Activated naive CD8-positive, alpha-beta T cell treated with anti-CD3 and anti-CD28 coated beads, Interleukin-2, amount 10 ng/mL, durations not matched to agents 7 days and 5 days (primary cell): ENCODE data around the gene ABCA9. TPM values are rescaled to one million over a fixed set of nuclear protein-coding genes. Genes with fewer than 3 reads are reported as not detected.
"Not testable (repeated sequence)": the region's sequence is repeated elsewhere in the genome, so short reads cannot be mapped to it uniquely, and the experiment has no call there.

Source experiments
- ATAC-seq: fragments of 150-1000 bp; cut with Tn5 transposase; one replicate; pipeline ENCODE4 v1.10.0; 2021; ENCODE audit warnings: low read depth, moderate library complexity
- POLR2A ChIA-PET: fragments of 350-600 bp; sonication (Branson Sonifier 250); formaldehyde crosslinking; loops from one replicate; lab custom pipeline; 2021; ENCODE audit warnings: antibody characterized with exemption; lab: Charles Lee
- DNase-seq: peaks from one replicate; pipeline ENCODE4 v3.0.0; 2021
- H3K27ac Mint-ChIP-seq: one replicate; pipeline ENCODE4 v1.8.0; 2022; ENCODE audit warnings: mild to moderate bottlenecking, mixed read lengths
- H3K27me3 Mint-ChIP-seq: one replicate; pipeline ENCODE4 v1.8.0; 2022; ENCODE audit warnings: mild to moderate bottlenecking, moderate library complexity, mixed read lengths
- H3K36me3 Mint-ChIP-seq: one replicate; pipeline ENCODE4 v1.8.0; 2021; ENCODE audit warnings: mild to moderate bottlenecking, mixed read lengths
- H3K4me1 Mint-ChIP-seq: one replicate; pipeline ENCODE4 v1.8.0; 2021; ENCODE audit warnings: mixed read lengths
- H3K4me3 Mint-ChIP-seq: one replicate; pipeline ENCODE4 v1.8.0; 2022; ENCODE audit warnings: mild to moderate bottlenecking, moderate library complexity, mixed read lengths
- H3K9me3 Mint-ChIP-seq: one replicate; pipeline ENCODE4 v1.8.0; 2021; ENCODE audit warnings: mixed read lengths
- total RNA-seq, 2 experiments: library from RNA; stranded (reverse); gene quantifications; one replicate each; pipeline ENCODE4 v1.2.3, GENCODE V29; 2021

ABCA9 gene
- total RNA-seq, 2 experiments from 2014 or later: 0.08 to 0.09 TPM

DNA sequence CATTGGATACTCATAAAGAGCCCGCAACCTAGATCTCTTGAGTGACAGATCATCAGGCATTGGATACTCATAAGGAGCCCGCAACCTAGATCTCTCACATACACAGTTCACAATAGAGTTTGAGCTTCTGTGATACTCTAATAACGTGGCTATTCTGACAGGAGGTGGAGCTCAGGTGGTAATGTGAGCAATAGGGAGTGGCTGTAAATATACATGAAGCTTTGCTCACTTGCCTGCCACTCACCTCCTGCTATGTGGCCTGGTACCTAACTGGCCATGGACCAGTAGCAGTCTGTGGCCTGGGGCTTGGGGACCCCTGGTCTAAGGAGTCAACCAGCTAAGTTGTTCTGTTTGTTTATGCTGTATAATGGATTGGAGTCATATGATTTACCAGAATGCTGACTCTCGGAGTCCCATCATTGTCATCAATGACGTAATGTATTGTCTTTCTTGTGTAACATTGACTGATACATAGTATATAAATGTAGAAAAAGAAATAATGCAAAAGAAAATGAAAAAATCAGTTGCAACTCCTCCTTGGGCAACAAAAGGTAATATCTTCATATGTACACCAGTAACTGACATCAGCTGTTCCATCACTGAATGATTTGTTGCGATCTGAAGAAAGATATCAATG, 17.5 kb downstream of the ABCA9 start:
- peaks cover 5% of the 10 kb centered on the region for H3K9me3 Mint-ChIP-seq
- DNase-seq (no peak), ATAC-seq (no peak)
- POLR2A ChIA-PET: no interaction called here
- H3K36me3 Mint-ChIP-seq: no peaks in the 10 kb centered on the region
- no peaks in the 10 kb centered on the region for H3K27me3 Mint-ChIP-seq
- no peak overlapping the region for H3K4me3 Mint-ChIP-seq
- H3K27ac Mint-ChIP-seq: no peak overlapping the region
- H3K4me1 Mint-ChIP-seq: peaks cover 2% of the 10 kb centered on the region

DNA sequence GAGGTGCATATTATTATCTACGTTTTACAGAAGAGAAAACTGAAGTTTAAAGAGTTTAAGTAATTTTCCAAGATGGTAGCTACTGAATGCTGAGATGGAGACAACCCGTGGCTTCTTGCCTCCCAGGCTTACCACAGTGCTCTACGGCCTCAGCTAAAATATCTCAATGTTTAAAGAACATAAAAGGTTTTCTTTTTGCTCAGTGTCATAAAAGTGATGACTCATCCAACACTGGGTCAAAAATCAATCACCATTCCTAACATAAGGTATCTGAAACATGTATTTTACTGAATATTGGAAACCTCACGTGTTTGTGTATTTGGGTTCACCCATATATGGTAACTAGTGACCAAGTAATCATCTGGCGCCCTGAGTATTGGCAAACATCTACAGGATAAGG, 18.4 kb downstream of the ABCA9 start:
- ATAC-seq: no peak
- POLR2A ChIA-PET: no interaction called here
- no peak for DNase-seq
- no peak overlapping the region for H3K27ac Mint-ChIP-seq
- no peaks in the 10 kb centered on the region for H3K4me1 Mint-ChIP-seq
- H3K27me3 Mint-ChIP-seq: peaks cover 3% of the 10 kb centered on the region
- peaks cover 6% of the 10 kb centered on the region for H3K9me3 Mint-ChIP-seq
- H3K36me3 Mint-ChIP-seq: no peaks in the 10 kb centered on the region
- H3K4me3 Mint-ChIP-seq: no peak overlapping the region

- Mint-ChIP-seq H3K27ac (no peak overlapping the region), H3K9me3 (no peaks in the 10 kb centered on the region), H3K36me3 (no peaks in the 10 kb centered on the region), H3K27me3 (no peaks in the 10 kb centered on the region), H3K4me1 (no peaks in the 10 kb centered on the region), H3K4me3 (no peak overlapping the region)
- DNase-seq (no peak), ATAC-seq (no peak)
- POLR2A ChIA-PET: no interaction called here
These were observed 28.9 kb downstream of the ABCA9 start for GRCh38 chr17:69031839-69032238.

DNA sequence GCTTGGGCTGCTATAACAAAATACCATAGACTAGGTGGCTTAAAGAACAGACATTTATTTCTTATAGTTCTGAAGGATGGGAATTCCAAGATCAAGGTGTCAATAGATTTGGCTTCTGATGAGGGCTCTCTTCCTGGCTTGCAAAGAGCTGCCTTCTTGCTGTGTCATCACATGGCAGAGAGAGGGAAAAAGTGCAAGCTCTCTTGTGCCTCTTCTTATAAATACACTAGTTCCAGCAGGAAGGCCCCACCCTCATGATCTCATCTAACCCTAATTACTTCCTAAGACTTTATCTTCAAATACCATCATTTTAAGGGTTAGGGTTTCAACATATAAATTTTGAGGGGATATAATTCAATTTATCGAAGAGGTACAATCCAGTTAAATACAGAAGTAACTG, 30.6 kb downstream of the ABCA9 start:
- H3K4me1 Mint-ChIP-seq: no peaks in the 10 kb centered on the region
- DNase-seq (no peak), ATAC-seq (no peak)
- POLR2A ChIA-PET: no interaction called here
- H3K9me3 Mint-ChIP-seq: no peaks in the 10 kb centered on the region
- H3K4me3 Mint-ChIP-seq: no peak overlapping the region
- H3K27me3 Mint-ChIP-seq: no peaks in the 10 kb centered on the region
- H3K36me3 Mint-ChIP-seq: no peaks in the 10 kb centered on the region
- no peak overlapping the region for H3K27ac Mint-ChIP-seq

DNA sequence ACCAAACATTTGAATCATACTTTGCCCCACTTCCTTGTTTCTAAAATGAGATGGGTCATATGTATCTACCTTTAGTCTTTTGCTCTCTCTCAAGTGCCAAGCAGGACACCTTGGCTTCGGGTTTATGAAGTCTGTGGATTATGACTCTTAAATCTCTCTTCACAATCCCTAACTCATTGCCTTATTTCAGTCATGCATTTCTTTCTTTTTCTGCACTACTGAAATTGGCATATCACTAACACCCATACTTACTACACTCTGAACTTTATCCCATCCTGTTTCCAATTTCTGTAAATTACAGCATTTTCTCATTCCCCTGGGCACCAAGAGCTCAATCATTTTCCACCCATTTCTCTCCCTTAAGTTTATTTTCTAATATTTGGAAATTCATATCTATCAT, 42.0 kb downstream of the ABCA9 start:
- no peaks in the 10 kb centered on the region for H3K4me1 Mint-ChIP-seq
- H3K9me3 Mint-ChIP-seq: no peaks in the 10 kb centered on the region
- H3K36me3 Mint-ChIP-seq: no peaks in the 10 kb centered on the region
- peaks cover 7% of the 10 kb centered on the region for H3K27me3 Mint-ChIP-seq
- no peak for DNase-seq
- H3K27ac Mint-ChIP-seq: no peak overlapping the region
- ATAC-seq: no peak
- no peak overlapping the region for H3K4me3 Mint-ChIP-seq
- POLR2A ChIA-PET: no interaction called here

DNA sequence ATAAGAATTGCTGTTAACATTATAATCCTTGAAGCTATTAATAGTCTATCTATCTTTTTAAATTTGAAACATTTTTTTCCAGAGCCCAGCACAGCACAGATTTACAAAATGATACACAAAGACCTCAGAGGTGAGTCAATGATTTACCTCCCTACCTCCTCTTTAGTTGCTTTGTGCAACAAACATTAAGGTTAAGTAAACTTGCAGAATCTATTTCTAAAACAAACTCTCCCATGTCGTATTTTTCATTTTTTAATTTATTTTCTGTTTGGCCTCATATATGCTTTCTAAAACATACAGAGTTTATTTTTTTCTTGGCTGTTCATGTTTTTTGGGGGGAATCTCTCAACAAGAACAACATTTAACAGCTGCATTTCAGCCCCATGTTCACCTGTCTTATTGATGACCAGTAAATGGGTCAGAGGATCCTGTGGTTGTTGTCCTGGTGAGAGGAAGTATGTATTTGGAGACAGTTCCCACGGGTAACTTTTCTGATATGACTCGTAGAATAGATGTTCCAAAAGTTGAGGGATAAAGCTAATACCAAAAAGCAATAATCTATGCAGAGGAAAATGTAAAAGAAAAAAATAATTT, 42.6 kb downstream of the ABCA9 start:
- no peak overlapping the region for H3K27ac Mint-ChIP-seq
- DNase-seq: no peak
- POLR2A ChIA-PET: no interaction called here
- no peaks in the 10 kb centered on the region for H3K9me3 Mint-ChIP-seq
- H3K36me3 Mint-ChIP-seq: no peaks in the 10 kb centered on the region
- H3K4me1 Mint-ChIP-seq: no peaks in the 10 kb centered on the region
- H3K27me3 Mint-ChIP-seq: peaks cover 7% of the 10 kb centered on the region
- H3K4me3 Mint-ChIP-seq: no peak overlapping the region
- no peak for ATAC-seq

GRCh38 chr17:69015631-69016030, 45.1 kb downstream of the ABCA9 start:
- no peak for ATAC-seq
- no peak overlapping the region for H3K27ac Mint-ChIP-seq
- no peak overlapping the region for H3K4me3 Mint-ChIP-seq
- H3K4me1 Mint-ChIP-seq: no peaks in the 10 kb centered on the region
- H3K36me3 Mint-ChIP-seq: no peaks in the 10 kb centered on the region
- no peaks in the 10 kb centered on the region for H3K9me3 Mint-ChIP-seq
- H3K27me3 Mint-ChIP-seq: peaks cover 7% of the 10 kb centered on the region
- no peak for DNase-seq
- POLR2A ChIA-PET: no interaction called here

DNA sequence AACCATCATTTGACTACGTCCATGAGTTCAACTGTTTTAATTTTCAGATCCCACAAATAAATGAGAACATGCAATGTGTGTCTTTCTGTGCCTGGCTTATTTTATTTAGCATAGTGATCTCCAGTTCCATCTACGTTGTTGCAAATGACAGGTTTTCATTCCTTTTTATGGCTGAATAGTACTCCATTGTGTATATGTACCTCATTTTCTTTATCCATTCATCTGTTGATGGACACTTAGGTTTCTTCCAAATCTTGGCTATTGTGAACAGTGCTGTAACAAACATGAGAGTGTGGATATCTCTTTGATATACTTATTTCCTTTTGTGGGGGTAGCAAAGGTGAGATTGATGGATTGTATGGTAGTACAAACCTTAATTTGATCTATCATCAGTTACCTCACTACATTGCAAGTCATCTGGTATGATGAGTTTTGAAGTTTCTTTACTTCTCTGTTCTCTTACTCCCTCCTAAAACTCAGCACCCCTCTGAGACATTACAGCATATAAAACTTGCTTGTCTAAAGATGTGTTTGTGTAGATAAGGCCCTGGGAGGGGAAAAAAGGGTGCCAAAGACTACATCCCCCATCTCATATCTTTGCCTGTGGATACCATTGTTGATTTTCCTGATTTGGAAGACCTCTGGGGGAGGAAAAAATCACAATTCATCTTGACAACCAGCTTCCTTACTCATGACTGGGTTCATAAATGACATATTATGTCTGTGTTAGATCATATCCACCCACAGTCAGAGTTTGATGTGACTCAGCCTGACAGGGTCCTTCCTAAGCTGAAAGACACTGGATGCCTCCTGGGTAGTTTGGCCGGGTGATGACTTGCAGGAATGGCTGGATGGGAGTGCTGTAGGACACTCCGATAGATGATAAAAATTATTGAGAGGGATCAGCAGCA, 47.6 kb downstream of the ABCA9 start:
- no peaks in the 10 kb centered on the region for H3K9me3 Mint-ChIP-seq
- DNase-seq: no peak
- H3K4me1 Mint-ChIP-seq: no peaks in the 10 kb centered on the region
- H3K4me3 Mint-ChIP-seq: no peak overlapping the region
- H3K27ac Mint-ChIP-seq: no peak overlapping the region
- H3K27me3 Mint-ChIP-seq: peaks cover 2% of the 10 kb centered on the region
- POLR2A ChIA-PET: no interaction called here
- ATAC-seq: no peak
- H3K36me3 Mint-ChIP-seq: no peaks in the 10 kb centered on the region

GRCh38 chr17:69009930-69010329, 50.8 kb downstream of the ABCA9 start:
- H3K9me3 Mint-ChIP-seq: no peaks in the 10 kb centered on the region
- POLR2A ChIA-PET: no interaction called here
- no peaks in the 10 kb centered on the region for H3K4me1 Mint-ChIP-seq
- DNase-seq: no peak
- no peak overlapping the region for H3K27ac Mint-ChIP-seq
- no peaks in the 10 kb centered on the region for H3K36me3 Mint-ChIP-seq
- no peaks in the 10 kb centered on the region for H3K27me3 Mint-ChIP-seq
- no peak for ATAC-seq
- no peak overlapping the region for H3K4me3 Mint-ChIP-seq

DNA sequence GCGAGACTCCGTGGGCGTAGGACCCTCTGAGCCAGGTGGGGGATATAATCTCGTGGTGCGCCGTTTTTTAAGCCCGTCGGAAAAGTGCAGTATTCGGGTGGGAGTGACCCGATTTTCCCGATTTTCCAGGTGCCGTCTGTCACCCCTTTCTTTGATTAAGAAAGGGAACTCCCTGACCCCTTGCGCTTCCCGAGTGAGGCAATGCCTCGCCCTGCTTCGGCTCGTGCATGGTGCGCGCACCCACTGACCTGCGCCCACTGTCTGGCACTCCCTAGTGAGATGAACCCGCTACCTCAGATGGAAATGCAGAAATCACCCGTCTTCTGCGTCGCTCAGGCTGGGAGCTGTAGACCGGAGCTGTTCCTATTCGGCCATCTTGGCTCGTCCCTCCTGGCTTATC, 56.0 kb downstream of the ABCA9 start:
- H3K9me3 Mint-ChIP-seq, H3K27me3 Mint-ChIP-seq, DNase-seq, H3K27ac Mint-ChIP-seq, ATAC-seq, POLR2A ChIA-PET, H3K36me3 Mint-ChIP-seq, H3K4me1 Mint-ChIP-seq, H3K4me3 Mint-ChIP-seq: not testable (repeated sequence)

DNA sequence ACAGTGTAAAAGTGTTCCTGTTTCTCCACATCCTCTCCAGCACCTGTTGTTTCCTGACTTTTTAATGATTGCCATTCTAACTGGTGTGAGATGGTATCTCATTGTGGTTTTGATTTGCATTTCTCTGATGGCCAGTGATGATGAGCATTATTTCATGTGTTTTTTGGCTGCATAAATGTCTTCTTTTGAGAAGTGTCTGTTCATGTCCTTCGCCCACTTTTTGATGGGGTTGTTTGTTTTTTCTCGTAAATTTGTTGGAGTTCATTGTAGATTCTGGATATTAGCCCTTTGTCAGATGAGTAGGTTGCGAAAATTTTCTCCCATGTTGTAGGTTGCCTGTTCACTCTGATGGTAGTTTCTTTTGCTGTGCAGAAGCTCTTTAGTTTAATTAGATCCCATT, 61.0 kb downstream of the ABCA9 start:
- POLR2A ChIA-PET, H3K4me3 Mint-ChIP-seq, H3K4me1 Mint-ChIP-seq, H3K27me3 Mint-ChIP-seq, ATAC-seq, H3K36me3 Mint-ChIP-seq, H3K9me3 Mint-ChIP-seq, DNase-seq, H3K27ac Mint-ChIP-seq: not testable (repeated sequence)

DNA sequence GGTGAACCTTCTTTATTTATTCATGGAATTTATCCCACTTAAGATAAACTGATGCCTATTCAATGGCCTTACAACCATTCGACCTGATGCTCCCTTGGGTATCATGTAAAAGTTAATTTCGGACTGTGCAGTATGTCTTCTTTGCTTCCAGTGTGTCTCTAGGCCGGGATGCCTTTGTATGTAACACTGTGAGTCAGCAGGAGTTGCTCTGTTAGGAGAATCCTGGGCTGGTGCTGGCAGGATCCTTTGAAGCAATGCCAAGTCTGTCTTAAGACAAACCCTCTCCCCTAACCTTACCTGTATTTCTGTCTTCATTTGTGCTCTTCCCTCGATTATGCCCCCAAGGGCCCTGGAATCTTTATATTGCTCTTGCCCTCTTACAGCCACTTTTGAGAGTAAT, 67.6 kb downstream of the ABCA9 start:
- peaks cover 1% of the 10 kb centered on the region for H3K9me3 Mint-ChIP-seq
- H3K4me1 Mint-ChIP-seq: no peaks in the 10 kb centered on the region
- no peaks in the 10 kb centered on the region for H3K36me3 Mint-ChIP-seq
- no peak for ATAC-seq
- H3K27ac Mint-ChIP-seq: no peak overlapping the region
- H3K27me3 Mint-ChIP-seq: no peaks in the 10 kb centered on the region
- no peak for DNase-seq
- no peak overlapping the region for H3K4me3 Mint-ChIP-seq
- POLR2A ChIA-PET: no interaction called here

- Mint-ChIP-seq H3K27ac (no peak overlapping the region), H3K27me3 (no peaks in the 10 kb centered on the region), H3K4me3 (no peak overlapping the region), H3K9me3 (no peaks in the 10 kb centered on the region), H3K36me3 (no peaks in the 10 kb centered on the region), H3K4me1 (no peaks in the 10 kb centered on the region)
- POLR2A ChIA-PET: no interaction called here
- ATAC-seq (no peak), DNase-seq (no peak)
These were observed 72.8 kb downstream of the ABCA9 start for GRCh38 chr17:68987966-68988365.

GRCh38 chr17:68981288-68981687, 79.4 kb downstream of the ABCA9 start:
- H3K36me3 Mint-ChIP-seq: no peaks in the 10 kb centered on the region
- H3K9me3 Mint-ChIP-seq: no peaks in the 10 kb centered on the region
- H3K27ac Mint-ChIP-seq: no peak overlapping the region
- no peak for ATAC-seq
- H3K27me3 Mint-ChIP-seq: no peaks in the 10 kb centered on the region
- H3K4me1 Mint-ChIP-seq: no peaks in the 10 kb centered on the region
- POLR2A ChIA-PET: no interaction called here
- H3K4me3 Mint-ChIP-seq: no peak overlapping the region
- no peak for DNase-seq
